ENCODE data around the gene TPRG1L.
A peak's percentile ranks its signal among the peaks of the same experiment; 100 is the strongest.
"Not testable (repeated sequence)": the region's sequence is repeated elsewhere in the genome, so short reads cannot be mapped to it uniquely, and the experiment has no call there.

The TPRG1L gene

GRCh38 chr1:3624200-3625136 is at the start of gene TPRG1L:
Gene TPRG1L, plus strand, starts transcription at chr1:3625015. Its CDS starts 58 bp downstream, at chr1:3625073.
- no peak for TF ChIP-seq EZH2phosphoT487 (IDR thresholded peaks at IDR 0.05; ENCODE audit: low read depth)
- TF ChIP-seq CTCF (IDR thresholded peaks at IDR 0.05; ENCODE audit: low read depth, low read length): no peak
- Histone ChIP-seq H3K79me2 (ENCODE audit: low read length) (no peaks in the 10 kb centered on the region), H4K20me1 (ENCODE audit: insufficient read depth, low read length) (no peaks in the 10 kb centered on the region), H3K27ac (ENCODE audit: low read length) (no peak within 1 kb of the TSS), H3K4me1 (ENCODE audit: low read length) (peaks cover 12% of the 10 kb centered on the region), H3K4me2 (ENCODE audit: low read length) (peak within 1 kb of the TSS; percentile 92), H3K9ac (ENCODE audit: low read length) (peak within 1 kb of the TSS; percentile 56), H2AFZ (ENCODE audit: low read depth, low read length) (peak within 1 kb of the TSS; percentile 84), H3K9me3 (ENCODE audit: insufficient read depth, low read length) (no peaks in the 10 kb centered on the region), H3K4me3 (ENCODE audit: low read length) (peak within 1 kb of the TSS; percentile 90), H3K27me3 (ENCODE audit: low read depth, low read length) (no peaks in the 10 kb centered on the region), H3K36me3 (replicated peaks; ENCODE audit: low read depth, low read length) (peaks cover 11% of the 10 kb centered on the region)

- H3K4me3 ChIP-seq (ENCODE audit: low read length); H3K36me3 ChIP-seq (replicated peaks; ENCODE audit: low read depth, low read length); H3K27ac ChIP-seq (ENCODE audit: low read length); H3K4me1 ChIP-seq (ENCODE audit: low read length); H2AFZ ChIP-seq (ENCODE audit: low read depth, low read length); H3K27me3 ChIP-seq (ENCODE audit: low read depth, low read length); H3K79me2 ChIP-seq (ENCODE audit: low read length); H3K9me3 ChIP-seq (ENCODE audit: insufficient read depth, low read length); H4K20me1 ChIP-seq (ENCODE audit: insufficient read depth, low read length); H3K4me2 ChIP-seq (ENCODE audit: low read length); H3K9ac ChIP-seq (ENCODE audit: low read length): not testable (repeated sequence)
Observed at GRCh38 chr1:3575515-3575914, 49.3 kb upstream of the TPRG1L start.

GRCh38 chr1:3575993-3576392 is 48.8 kb upstream of the TPRG1L start:
- Histone ChIP-seq H3K9me3 (ENCODE audit: insufficient read depth, low read length) (no peaks in the 10 kb centered on the region), H3K9ac (ENCODE audit: low read length) (no peak overlapping the region), H3K36me3 (replicated peaks; ENCODE audit: low read depth, low read length) (no peaks in the 10 kb centered on the region)

GRCh38 chr1:3577300-3577699 is 47.5 kb upstream of the TPRG1L start:
- no peaks in the 10 kb centered on the region for H3K27me3 ChIP-seq (ENCODE audit: low read depth, low read length)
- no peak for TF ChIP-seq CTCF (IDR thresholded peaks at IDR 0.05; ENCODE audit: low read depth, low read length)
- TF ChIP-seq EZH2phosphoT487 (IDR thresholded peaks at IDR 0.05; ENCODE audit: low read depth): no peak
- H3K4me2 ChIP-seq (ENCODE audit: low read length): no peak overlapping the region
- no peaks in the 10 kb centered on the region for H3K79me2 ChIP-seq (ENCODE audit: low read length)
- no peaks in the 10 kb centered on the region for H3K4me1 ChIP-seq (ENCODE audit: low read length)
- H3K36me3 ChIP-seq (replicated peaks; ENCODE audit: low read depth, low read length): no peaks in the 10 kb centered on the region
- no peak overlapping the region for H3K9ac ChIP-seq (ENCODE audit: low read length)
- H4K20me1 ChIP-seq (ENCODE audit: insufficient read depth, low read length): no peaks in the 10 kb centered on the region
- H2AFZ ChIP-seq (ENCODE audit: low read depth, low read length): no peak overlapping the region
- H3K4me3 ChIP-seq (ENCODE audit: low read length): no peak overlapping the region
- no peaks in the 10 kb centered on the region for H3K9me3 ChIP-seq (ENCODE audit: insufficient read depth, low read length)
- H3K27ac ChIP-seq (ENCODE audit: low read length): no peak overlapping the region

More at GRCh38 chr1:3575993-3576392, 48.8 kb upstream of the TPRG1L start:
- no peak overlapping the region for H2AFZ ChIP-seq (ENCODE audit: low read depth, low read length)
- H3K27me3 ChIP-seq (ENCODE audit: low read depth, low read length): no peaks in the 10 kb centered on the region
- H4K20me1 ChIP-seq (ENCODE audit: insufficient read depth, low read length): no peaks in the 10 kb centered on the region
- no peak overlapping the region for H3K27ac ChIP-seq (ENCODE audit: low read length)
- no peak overlapping the region for H3K4me3 ChIP-seq (ENCODE audit: low read length)
- H3K4me1 ChIP-seq (ENCODE audit: low read length): no peaks in the 10 kb centered on the region
- no peak for TF ChIP-seq CTCF (IDR thresholded peaks at IDR 0.05; ENCODE audit: low read depth, low read length)
- TF ChIP-seq EZH2phosphoT487 (IDR thresholded peaks at IDR 0.05; ENCODE audit: low read depth): no peak
- H3K4me2 ChIP-seq (ENCODE audit: low read length): no peak overlapping the region
- H3K79me2 ChIP-seq (ENCODE audit: low read length): no peaks in the 10 kb centered on the region

All from OCI-LY3 (cell line).